ENCODE results near the gene ZMPSTE24.

GRCh38 chr1:40314721-40315238 lies 56.7 kb downstream of the ZMPSTE24 start:
- TF ChIP-seq CTCF (IDR thresholded peaks at IDR 0.05), result no peak
- no peak for TF ChIP-seq SIN3A (IDR thresholded peaks at IDR 0.05; ENCODE audit: borderline replicate concordance, insufficient read depth, low read depth, low read length)
- TF ChIP-seq POLR2AphosphoS5 (IDR thresholded peaks at IDR 0.05; ENCODE audit: low read depth, low read length), result no peak
- no peak for TF ChIP-seq REST (IDR thresholded peaks at IDR 0.05; ENCODE audit: insufficient read depth in 1 of 2, low read depth in 2 of 2, low read length in 1 of 2)
- TF ChIP-seq TCF7L2 (IDR thresholded peaks at IDR 0.05; ENCODE audit: low read depth, low read length), result no peak
